ENCODE measurements around the gene SLIRP. TPM values are rescaled to one million over a fixed set of nuclear protein-coding genes. Genes with fewer than 3 reads are reported as not detected.
"Not testable (repeated sequence)": the region's sequence is repeated elsewhere in the genome, so short reads cannot be mapped to it uniquely, and the experiment has no call there.

Gene SLIRP
- total RNA-seq, 1 donor from 2014 or later, result 3.1 TPM

- no peak overlapping the region for H3K27ac ChIP-seq
- peaks cover 42 to 62% of the 10 kb centered on the region in 2 donors for H3K36me3 ChIP-seq
These were observed 33.5 kb downstream of the SLIRP start for GRCh38 chr14:77741438-77741837.

GRCh38 chr14:77746064-77746702 is 38.3 kb downstream of the SLIRP start:
- Histone ChIP-seq H3K27me3 (no peaks in the 10 kb centered on the region), H3K4me1 (no peaks in the 10 kb centered on the region), H3K36me3 (peaks cover 48 to 66% of the 10 kb centered on the region in 2 donors), H3K27ac (no peak overlapping the region), H3K9me3 (no peaks in the 10 kb centered on the region), H3K4me3 (no peak overlapping the region)
- no peak for TF ChIP-seq CTCF (IDR thresholded peaks at IDR 0.05)
- intact Hi-C loops (cut with DNase I), result no loop called here
- DNase-seq (ENCODE audit: low spot score in 2 of 2), result no peak

More at GRCh38 chr14:77741438-77741837, 33.5 kb downstream of the SLIRP start:
- no peak for DNase-seq (ENCODE audit: low spot score in 2 of 2)
- H3K4me3 ChIP-seq, result no peak overlapping the region
- peaks cover 0 to 4% of the 10 kb centered on the region in 2 donors for H3K4me1 ChIP-seq
- intact Hi-C loops (cut with DNase I), result no loop called here
- no peak for TF ChIP-seq CTCF (IDR thresholded peaks at IDR 0.05)
- H3K27me3 ChIP-seq, result no peaks in the 10 kb centered on the region
- H3K9me3 ChIP-seq, result no peaks in the 10 kb centered on the region

DNA sequence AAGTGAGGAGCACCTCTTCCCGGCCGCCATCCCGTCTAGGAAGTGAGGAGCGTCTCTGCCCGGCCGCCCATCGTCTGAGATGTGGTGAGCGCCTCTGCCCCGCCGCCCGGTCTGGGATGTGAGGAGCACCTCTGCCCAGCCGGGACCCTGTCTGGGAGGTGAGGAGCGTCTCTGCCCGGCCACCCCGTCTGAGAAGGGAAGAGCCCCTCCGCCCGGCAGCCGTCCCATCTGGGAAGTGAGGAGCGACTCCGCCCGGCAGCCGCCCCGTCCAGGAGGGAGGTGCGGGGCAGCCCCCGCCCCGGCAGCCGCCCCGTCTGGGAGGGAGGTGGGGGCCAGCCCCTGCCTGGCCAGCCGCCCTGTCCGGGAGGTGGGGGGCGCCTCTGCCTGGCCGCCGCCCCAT is 39.5 kb downstream of the SLIRP start:
- DNase-seq (ENCODE audit: low spot score in 2 of 2); H3K9me3 ChIP-seq; H3K4me3 ChIP-seq; H3K27me3 ChIP-seq; H3K27ac ChIP-seq; intact Hi-C loops (cut with DNase I); H3K4me1 ChIP-seq: not testable (repeated sequence)
- peaks cover 50 to 58% of the 10 kb centered on the region in 2 donors for H3K36me3 ChIP-seq

GRCh38 chr14:77752266-77752665 is 44.4 kb downstream of the SLIRP start:
- Histone ChIP-seq H3K27me3 (no peaks in the 10 kb centered on the region), H3K4me1 (no peaks in the 10 kb centered on the region), H3K9me3 (no peaks in the 10 kb centered on the region), H3K27ac (no peak overlapping the region), H3K4me3 (no peak overlapping the region), H3K36me3 (peaks cover 42 to 66% of the 10 kb centered on the region in 2 donors)
- intact Hi-C loops (cut with DNase I), result no loop called here
- TF ChIP-seq CTCF (IDR thresholded peaks at IDR 0.05), result no peak
- no peak for DNase-seq (ENCODE audit: low spot score in 2 of 2)

DNA sequence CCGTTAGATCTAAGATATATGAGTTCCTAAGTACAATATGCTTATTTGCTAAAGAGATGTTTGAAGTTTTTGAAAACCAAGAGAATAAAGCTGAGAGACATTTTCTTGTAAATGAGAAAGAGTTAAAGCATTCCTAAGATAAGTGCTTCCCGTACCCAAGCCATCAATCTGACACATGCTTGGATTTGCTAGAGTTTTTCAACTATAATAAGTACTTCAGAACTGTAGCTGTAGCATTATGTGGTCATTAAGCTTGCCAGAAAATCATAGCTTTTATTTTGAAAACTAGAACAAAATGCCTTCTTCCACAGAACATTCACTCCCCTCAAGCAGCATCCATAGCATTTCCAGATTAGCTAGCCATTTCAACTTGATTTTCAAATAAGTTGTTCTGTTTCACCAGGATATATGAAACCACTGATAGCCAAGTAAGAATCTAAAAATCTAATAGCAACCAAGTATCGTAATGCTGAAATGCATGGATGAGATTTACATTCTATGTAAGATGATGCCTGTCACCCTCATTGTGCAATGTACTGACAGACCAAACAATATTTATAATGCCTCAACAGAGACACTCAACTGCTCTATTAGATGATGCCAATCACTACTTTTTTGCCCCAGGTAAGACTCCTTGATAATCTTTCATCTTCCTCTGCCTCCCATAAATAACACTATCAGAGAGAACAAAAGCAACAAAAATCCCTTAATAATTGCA is 45.1 kb downstream of the SLIRP start:
- Histone ChIP-seq H3K4me3 (no peak overlapping the region), H3K27ac (no peak overlapping the region), H3K4me1 (peaks cover 0 to 3% of the 10 kb centered on the region in 2 donors), H3K36me3 (peaks cover 38 to 61% of the 10 kb centered on the region in 2 donors), H3K27me3 (no peaks in the 10 kb centered on the region), H3K9me3 (no peaks in the 10 kb centered on the region)
- no peak for TF ChIP-seq CTCF (IDR thresholded peaks at IDR 0.05)
- intact Hi-C loops (cut with DNase I), result no loop called here
- DNase-seq (ENCODE audit: low spot score in 2 of 2), result no peak
